Neural progenitor cell (in vitro differentiated cells): Measurements from ENCODE around the gene SPATA13. TPM values are rescaled to one million over a fixed set of nuclear protein-coding genes. Genes with fewer than 3 reads are reported as not detected.

Experiments used
- DNase-seq: peaks from one replicate; pipeline ENCODE4 v3.0.0-alpha.2; 2016; ENCODE audit warnings: low spot score
- H2AFZ ChIP-seq: fragments of 200-600 bp; sonication (generic); replicated peaks from 2 replicates; pipeline ENCODE4 v1.6.1; 2016; ENCODE audit warnings: antibody characterized with exemption
- H3F3A ChIP-seq: fragments of 200-600 bp; sonication (generic); 2 replicates; pipeline ENCODE4 v1.6.1; 2016; ENCODE audit warnings: antibody characterized with exemption, low read depth
- H3K27ac ChIP-seq: fragments of 200-600 bp; sonication (generic); 2 replicates; pipeline ENCODE4 v1.5.1; 2016; ENCODE audit warnings: mild to moderate bottlenecking
- H3K27me3 ChIP-seq: fragments of 200-600 bp; sonication (generic); 2 replicates; pipeline ENCODE4 v1.6.1; 2016; ENCODE audit warnings: mild to moderate bottlenecking, moderate library complexity
- H3K36me3 ChIP-seq: fragments of 200-600 bp; sonication (generic); 2 replicates; pipeline ENCODE4 v1.5.1; 2016
- H3K4me1 ChIP-seq: fragments of 200-600 bp; sonication (generic); 2 replicates; pipeline ENCODE4 v1.6.1; 2016; ENCODE audit warnings: mixed run types
- H3K4me2 ChIP-seq: fragments of 200-600 bp; sonication (generic); 2 replicates; pipeline ENCODE4 v1.6.1; 2016
- H3K4me3 ChIP-seq: fragments of 200-600 bp; sonication (generic); 2 replicates; pipeline ENCODE4 v1.5.1; 2016
- H3K79me2 ChIP-seq: fragments of 200-600 bp; sonication (generic); 2 replicates; pipeline ENCODE4 v1.6.1; 2016; ENCODE audit warnings: low read depth
- H3K9ac ChIP-seq: fragments of 200-600 bp; sonication (generic); 2 replicates; pipeline ENCODE4 v1.6.1; 2016
- H3K9me3 ChIP-seq: fragments of 200-600 bp; sonication (generic); 2 replicates; pipeline ENCODE4 v1.5.1; 2016; ENCODE audit warnings: low read depth
- H4K20me1 ChIP-seq: fragments of 200-600 bp; sonication (generic); 2 replicates; pipeline ENCODE4 v1.6.1; 2016; ENCODE audit warnings: low read depth
- H3K27ac Mint-ChIP-seq: 3 replicates; pipeline ENCODE4 v1.8.0; 2021; ENCODE audit warnings: mixed read lengths
- H3K27me3 Mint-ChIP-seq: 2 replicates; pipeline ENCODE4 v1.8.0; 2022; ENCODE audit warnings: low read depth, mild to moderate bottlenecking, inconsistent platforms, moderate library complexity, mixed read lengths; ENCODE audit not compliant: insufficient read depth
- H3K36me3 Mint-ChIP-seq: 3 replicates; pipeline ENCODE4 v1.8.0; 2021; ENCODE audit warnings: mixed read lengths
- H3K4me1 Mint-ChIP-seq: 3 replicates; pipeline ENCODE4 v1.8.0; 2021; ENCODE audit warnings: mixed read lengths
- H3K4me3 Mint-ChIP-seq: 3 replicates; pipeline ENCODE4 v1.8.0; 2021; ENCODE audit warnings: mild to moderate bottlenecking, moderate library complexity, mixed read lengths
- H3K9me3 Mint-ChIP-seq: 3 replicates; pipeline ENCODE4 v1.8.0; 2020; ENCODE audit warnings: mixed read lengths
- EZH2 ChIP-seq: fragments of 200-600 bp; sonication (generic); IDR thresholded peaks from 2 replicates; pipeline ENCODE4 v1.6.1; 2017; ENCODE audit warnings: antibody characterized with exemption, mild to moderate bottlenecking, moderate library complexity
- EZH2phosphoT487 ChIP-seq: fragments of 200-600 bp; sonication (generic); IDR thresholded peaks from 2 replicates; pipeline ENCODE4 v1.6.1; 2017; ENCODE audit warnings: antibody characterized with exemption
- total RNA-seq: library from RNA; depleted of rRNA; stranded (reverse); fragments of >200 nt; gene quantifications from 2 replicates; pipeline ENCODE4 v1.2.3, GENCODE V29; 2015; ENCODE audit warnings: low replicate concordance
- TF ChIP-seq, protein P1 (sequence below): fragments of 200-600 bp; sonication (generic); IDR thresholded peaks from 2 replicates; pipeline ENCODE4 v1.5.1; 2017; ENCODE audit warnings: antibody characterized with exemption, mild to moderate bottlenecking

Gene SPATA13
- total RNA-seq, 1 donor from 2014 or later: 15.9 TPM

DNA sequence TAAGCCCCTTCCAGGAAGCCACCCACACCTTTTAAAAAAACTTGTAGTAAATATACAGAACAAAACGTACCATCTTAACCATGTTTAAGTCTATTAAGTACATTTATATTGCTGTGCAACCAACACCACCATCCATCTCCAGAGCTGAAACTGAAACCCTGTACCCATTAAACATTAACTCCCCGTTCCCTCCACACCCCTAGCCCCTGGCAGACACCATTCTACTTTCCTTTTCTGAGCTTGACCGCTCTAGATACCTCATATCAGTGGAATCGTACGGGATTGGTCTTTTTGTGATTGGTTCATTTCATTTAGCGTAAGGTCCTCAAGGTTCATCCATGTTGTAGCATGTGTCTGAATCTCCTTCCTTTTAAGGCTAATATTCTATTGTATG lies 13.0 kb upstream of the SPATA13 start:
- H3K4me3 Mint-ChIP-seq: no peak overlapping the region
- no peak for TF ChIP-seq EZH2
- TF ChIP-seq, protein P1, sequence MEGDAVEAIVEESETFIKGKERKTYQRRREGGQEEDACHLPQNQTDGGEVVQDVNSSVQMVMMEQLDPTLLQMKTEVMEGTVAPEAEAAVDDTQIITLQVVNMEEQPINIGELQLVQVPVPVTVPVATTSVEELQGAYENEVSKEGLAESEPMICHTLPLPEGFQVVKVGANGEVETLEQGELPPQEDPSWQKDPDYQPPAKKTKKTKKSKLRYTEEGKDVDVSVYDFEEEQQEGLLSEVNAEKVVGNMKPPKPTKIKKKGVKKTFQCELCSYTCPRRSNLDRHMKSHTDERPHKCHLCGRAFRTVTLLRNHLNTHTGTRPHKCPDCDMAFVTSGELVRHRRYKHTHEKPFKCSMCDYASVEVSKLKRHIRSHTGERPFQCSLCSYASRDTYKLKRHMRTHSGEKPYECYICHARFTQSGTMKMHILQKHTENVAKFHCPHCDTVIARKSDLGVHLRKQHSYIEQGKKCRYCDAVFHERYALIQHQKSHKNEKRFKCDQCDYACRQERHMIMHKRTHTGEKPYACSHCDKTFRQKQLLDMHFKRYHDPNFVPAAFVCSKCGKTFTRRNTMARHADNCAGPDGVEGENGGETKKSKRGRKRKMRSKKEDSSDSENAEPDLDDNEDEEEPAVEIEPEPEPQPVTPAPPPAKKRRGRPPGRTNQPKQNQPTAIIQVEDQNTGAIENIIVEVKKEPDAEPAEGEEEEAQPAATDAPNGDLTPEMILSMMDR: no peak
- no peak for TF ChIP-seq EZH2phosphoT487
- H3K27ac Mint-ChIP-seq: peak overlapping the region; percentile 73
- Histone ChIP-seq H3K27me3 (no peaks in the 10 kb centered on the region), H3K9ac (no peak overlapping the region), H4K20me1 (no peaks in the 10 kb centered on the region), H2AFZ (no peak overlapping the region), H3F3A (peaks cover 13% of the 10 kb centered on the region), H3K4me2 (no peak overlapping the region), H3K4me3 (no peak overlapping the region), H3K27ac (no peak overlapping the region), H3K9me3 (no peaks in the 10 kb centered on the region), H3K4me1 (peaks cover 15% of the 10 kb centered on the region), H3K36me3 (no peaks in the 10 kb centered on the region), H3K79me2 (no peaks in the 10 kb centered on the region)
- no peak for DNase-seq
- H3K27me3 Mint-ChIP-seq: peaks cover 4% of the 10 kb centered on the region
- H3K36me3 Mint-ChIP-seq: peaks cover 13% of the 10 kb centered on the region
- H3K4me1 Mint-ChIP-seq: peaks cover 60% of the 10 kb centered on the region
- H3K9me3 Mint-ChIP-seq: peaks cover 3% of the 10 kb centered on the region

DNA sequence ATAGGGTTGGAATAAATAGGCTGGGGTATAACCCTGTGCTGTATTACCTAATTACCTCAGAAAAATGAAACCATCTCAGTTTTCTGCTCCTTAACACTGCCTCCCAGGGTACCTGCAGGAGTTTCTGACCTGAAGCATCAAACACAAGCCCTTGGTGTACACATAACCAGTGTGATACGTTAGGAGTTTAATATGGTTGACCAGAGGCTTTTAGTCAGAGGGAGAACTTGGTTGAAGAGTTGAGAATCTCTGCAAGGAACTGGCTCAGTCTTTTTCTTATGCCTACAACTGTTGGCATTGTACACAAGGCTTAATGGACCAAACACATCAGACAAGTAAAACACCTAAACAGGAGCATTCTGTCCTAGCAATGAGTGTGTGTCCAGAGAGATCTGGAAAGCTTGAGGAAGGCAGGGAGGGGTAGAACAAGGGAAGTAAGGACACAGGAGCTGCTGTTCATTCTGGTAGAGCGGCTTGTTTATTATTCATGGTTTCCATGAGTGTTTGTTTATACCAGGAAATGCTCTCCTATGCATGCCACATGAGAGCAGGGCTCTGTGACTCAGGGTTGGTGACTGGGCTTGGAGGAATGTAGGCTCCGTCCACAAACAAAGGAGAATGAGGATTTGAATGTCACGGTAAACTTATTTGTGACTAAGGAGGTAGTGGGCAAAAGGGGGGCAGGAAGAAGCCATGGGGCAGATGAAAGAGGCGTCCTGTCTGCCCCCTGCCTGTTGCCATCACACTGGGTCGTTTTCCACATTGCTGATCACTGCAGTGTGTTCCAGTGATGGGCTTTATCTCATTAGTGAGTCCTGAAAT lies 11.9 kb upstream of the SPATA13 start:
- Histone ChIP-seq H3F3A (peaks cover 13% of the 10 kb centered on the region), H4K20me1 (no peaks in the 10 kb centered on the region), H3K27me3 (no peaks in the 10 kb centered on the region), H3K9me3 (no peaks in the 10 kb centered on the region), H3K4me1 (peaks cover 15% of the 10 kb centered on the region), H3K4me2 (no peak overlapping the region), H3K4me3 (no peak overlapping the region), H3K27ac (no peak overlapping the region), H3K79me2 (no peaks in the 10 kb centered on the region), H2AFZ (no peak overlapping the region), H3K36me3 (no peaks in the 10 kb centered on the region), H3K9ac (no peak overlapping the region)
- H3K27ac Mint-ChIP-seq: peak overlapping the region; percentile 84
- H3K4me3 Mint-ChIP-seq: peak overlapping the region; percentile 7
- DNase-seq: no peak
- no peak for TF ChIP-seq EZH2phosphoT487
- TF ChIP-seq EZH2: no peak
- TF ChIP-seq, protein P1: no peak
- peaks cover 13% of the 10 kb centered on the region for H3K36me3 Mint-ChIP-seq
- H3K27me3 Mint-ChIP-seq: peaks cover 4% of the 10 kb centered on the region
- peaks cover 63% of the 10 kb centered on the region for H3K4me1 Mint-ChIP-seq
- peaks cover 5% of the 10 kb centered on the region for H3K9me3 Mint-ChIP-seq

- Histone ChIP-seq H2AFZ (no peak overlapping the region), H3F3A (peaks cover 13% of the 10 kb centered on the region), H3K4me1 (peaks cover 15% of the 10 kb centered on the region), H3K79me2 (no peaks in the 10 kb centered on the region), H3K36me3 (no peaks in the 10 kb centered on the region), H3K27me3 (no peaks in the 10 kb centered on the region), H3K9ac (no peak overlapping the region), H3K4me2 (no peak overlapping the region), H3K27ac (no peak overlapping the region), H3K4me3 (no peak overlapping the region), H3K9me3 (no peaks in the 10 kb centered on the region), H4K20me1 (no peaks in the 10 kb centered on the region)
- peaks cover 6% of the 10 kb centered on the region for H3K27me3 Mint-ChIP-seq
- peak overlapping the region; percentile 33 for H3K4me3 Mint-ChIP-seq
- peak overlapping the region; percentile 84 for H3K27ac Mint-ChIP-seq
- H3K9me3 Mint-ChIP-seq: peaks cover 5% of the 10 kb centered on the region
- peaks cover 60% of the 10 kb centered on the region for H3K4me1 Mint-ChIP-seq
- DNase-seq: no peak
- TF ChIP-seq, protein P1: no peak
- TF ChIP-seq EZH2: no peak
- TF ChIP-seq EZH2phosphoT487: no peak
- H3K36me3 Mint-ChIP-seq: peaks cover 13% of the 10 kb centered on the region
Measured at GRCh38 chr13:24149246-24150032, 11.1 kb upstream of the SPATA13 start.
